T-helper 2 cell treated with Interferon-gamma antibody and Interleukin-4, amounts not matched to agents 5 μg/mL and 100 μg/mL, for 36 hours (primary cell): ENCODE results near the gene ANO1.
"Not testable (repeated sequence)": the region's sequence is repeated elsewhere in the genome, so short reads cannot be mapped to it uniquely, and the experiment has no call there.

ENCODE experiments used
- DNase-seq: peaks from one replicate; pipeline ENCODE4 v3.0.0; 2021; ENCODE audit warnings: low spot score
- H3K27ac Mint-ChIP-seq: one replicate; pipeline ENCODE4 v1.8.0; 2021; ENCODE audit warnings: mild to moderate bottlenecking, mixed read lengths
- H3K27me3 Mint-ChIP-seq: one replicate; pipeline ENCODE4 v1.8.0; 2021; ENCODE audit warnings: low read depth, mixed read lengths
- H3K36me3 Mint-ChIP-seq: one replicate; pipeline ENCODE4 v1.8.0; 2021; ENCODE audit warnings: low read depth, mixed read lengths
- H3K4me1 Mint-ChIP-seq: one replicate; pipeline ENCODE4 v1.8.0; 2021; ENCODE audit warnings: low read depth, mixed read lengths
- H3K4me3 Mint-ChIP-seq: one replicate; pipeline ENCODE4 v1.8.0; 2022; ENCODE audit warnings: mild to moderate bottlenecking, moderate library complexity, mixed read lengths
- H3K9me3 Mint-ChIP-seq: one replicate; pipeline ENCODE4 v1.8.0; 2021; ENCODE audit warnings: mixed read lengths

Gene ANO1

DNA sequence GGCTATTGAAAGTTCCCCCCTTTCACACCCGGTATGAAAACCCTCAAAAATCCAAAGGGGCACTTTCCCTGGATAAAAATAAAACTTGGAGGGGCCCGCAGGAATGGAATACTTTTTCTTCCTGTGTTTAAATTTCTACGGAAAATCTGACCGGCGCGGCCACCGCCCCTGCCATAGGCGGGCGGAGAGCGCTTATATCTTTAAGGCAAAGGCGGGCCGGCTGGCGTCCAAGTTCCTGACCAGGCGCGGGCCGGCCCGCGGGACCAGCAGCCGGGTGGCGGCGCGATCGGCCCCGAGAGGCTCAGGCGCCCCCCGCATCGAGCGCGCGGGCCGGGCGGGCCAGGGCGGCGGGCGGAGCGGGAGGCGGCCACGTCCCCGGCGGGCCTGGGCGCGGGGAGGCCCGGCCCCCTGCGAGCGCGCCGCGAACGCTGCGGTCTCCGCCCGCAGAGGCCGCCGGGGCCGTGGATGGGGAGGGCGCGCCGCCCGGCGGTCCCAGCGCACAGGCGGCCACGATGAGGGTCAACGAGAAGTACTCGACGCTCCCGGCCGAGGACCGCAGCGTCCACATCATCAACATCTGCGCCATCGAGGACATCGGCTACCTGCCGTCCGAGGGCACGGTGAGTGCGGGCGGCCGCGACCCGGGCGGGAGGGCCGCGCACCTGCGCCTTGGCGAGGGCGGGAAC, at the start of gene ANO1:
ANO1 (plus strand) TSS at position 223 of the 686 bp plus-strand sequence; CDS start at position 513, 290 bp downstream.
- H3K27ac Mint-ChIP-seq = no peak within 1 kb of the TSS
- DNase-seq = no peak
- H3K27me3 Mint-ChIP-seq = peaks cover 58% of the 10 kb centered on the region
- H3K36me3 Mint-ChIP-seq = no peaks in the 10 kb centered on the region
- H3K4me1 Mint-ChIP-seq = peaks cover 3% of the 10 kb centered on the region
- H3K4me3 Mint-ChIP-seq = no peak within 1 kb of the TSS
- H3K9me3 Mint-ChIP-seq = no peaks in the 10 kb centered on the region

DNA sequence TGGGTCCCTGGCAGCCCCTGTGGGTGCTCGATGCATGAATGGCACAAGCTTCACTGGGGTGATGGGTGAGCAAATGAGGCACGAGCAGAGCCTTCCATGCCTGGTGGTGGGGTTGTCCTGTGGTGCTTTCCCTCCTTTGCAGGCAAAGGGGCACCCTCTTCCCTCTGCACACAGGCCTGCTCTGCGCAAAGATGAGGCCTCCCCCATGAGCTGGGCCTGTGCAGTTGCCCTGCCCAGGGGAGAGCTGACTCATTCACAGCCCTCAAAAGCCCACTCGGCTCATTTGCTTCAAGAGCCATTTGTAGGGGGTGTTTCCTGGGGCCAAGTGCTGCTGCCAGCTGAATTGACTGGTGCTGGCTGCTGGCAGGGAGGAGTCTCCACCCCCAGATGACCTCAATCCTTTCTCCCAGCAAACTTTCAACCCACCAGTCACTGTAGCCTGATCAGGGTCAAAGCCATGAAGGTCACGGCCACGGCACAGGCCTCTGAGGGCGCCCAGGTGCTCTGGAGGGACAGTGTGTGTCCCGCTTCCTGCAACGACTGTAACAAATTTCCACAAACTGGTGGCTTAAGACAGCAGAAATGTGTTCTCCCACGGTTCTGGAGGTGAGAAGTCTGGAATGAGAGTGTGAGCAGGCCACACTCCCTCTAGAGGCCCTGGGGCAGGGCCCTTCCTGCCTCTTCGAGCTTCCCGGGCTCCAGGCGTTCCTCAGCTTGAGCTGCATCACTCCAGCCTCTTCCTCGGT, 48.8 kb upstream of the ANO1 start:
- no peaks in the 10 kb centered on the region for H3K9me3 Mint-ChIP-seq
- no peaks in the 10 kb centered on the region for H3K36me3 Mint-ChIP-seq
- no peak overlapping the region for H3K4me3 Mint-ChIP-seq
- H3K4me1 Mint-ChIP-seq = no peaks in the 10 kb centered on the region
- H3K27ac Mint-ChIP-seq = no peak overlapping the region
- DNase-seq = no peak
- no peaks in the 10 kb centered on the region for H3K27me3 Mint-ChIP-seq

- Mint-ChIP-seq H3K4me3 (no peak overlapping the region), H3K27me3 (no peaks in the 10 kb centered on the region), H3K27ac (no peak overlapping the region), H3K4me1 (no peaks in the 10 kb centered on the region), H3K36me3 (no peaks in the 10 kb centered on the region), H3K9me3 (no peaks in the 10 kb centered on the region)
- DNase-seq = no peak
Measured at GRCh38 chr11:70029861-70030380, 48.2 kb upstream of the ANO1 start.

- Mint-ChIP-seq H3K4me3 (no peak overlapping the region), H3K4me1 (no peaks in the 10 kb centered on the region), H3K9me3 (no peaks in the 10 kb centered on the region), H3K36me3 (no peaks in the 10 kb centered on the region), H3K27ac (no peak overlapping the region), H3K27me3 (no peaks in the 10 kb centered on the region)
- DNase-seq = no peak
Measured at GRCh38 chr11:70030412-70030811, 47.7 kb upstream of the ANO1 start.

GRCh38 chr11:70031631-70032469, 46.3 kb upstream of the ANO1 start:
- Mint-ChIP-seq H3K9me3 (peaks cover 4% of the 10 kb centered on the region), H3K4me3 (no peak overlapping the region), H3K27ac (no peak overlapping the region), H3K27me3 (no peaks in the 10 kb centered on the region), H3K4me1 (no peaks in the 10 kb centered on the region), H3K36me3 (no peaks in the 10 kb centered on the region)
- no peak for DNase-seq

GRCh38 chr11:70032470-70032795, 45.7 kb upstream of the ANO1 start:
- H3K9me3 Mint-ChIP-seq = peaks cover 9% of the 10 kb centered on the region
- H3K4me1 Mint-ChIP-seq = no peaks in the 10 kb centered on the region
- H3K4me3 Mint-ChIP-seq = no peak overlapping the region
- no peak overlapping the region for H3K27ac Mint-ChIP-seq
- DNase-seq = no peak
- no peaks in the 10 kb centered on the region for H3K36me3 Mint-ChIP-seq
- H3K27me3 Mint-ChIP-seq = no peaks in the 10 kb centered on the region

DNA sequence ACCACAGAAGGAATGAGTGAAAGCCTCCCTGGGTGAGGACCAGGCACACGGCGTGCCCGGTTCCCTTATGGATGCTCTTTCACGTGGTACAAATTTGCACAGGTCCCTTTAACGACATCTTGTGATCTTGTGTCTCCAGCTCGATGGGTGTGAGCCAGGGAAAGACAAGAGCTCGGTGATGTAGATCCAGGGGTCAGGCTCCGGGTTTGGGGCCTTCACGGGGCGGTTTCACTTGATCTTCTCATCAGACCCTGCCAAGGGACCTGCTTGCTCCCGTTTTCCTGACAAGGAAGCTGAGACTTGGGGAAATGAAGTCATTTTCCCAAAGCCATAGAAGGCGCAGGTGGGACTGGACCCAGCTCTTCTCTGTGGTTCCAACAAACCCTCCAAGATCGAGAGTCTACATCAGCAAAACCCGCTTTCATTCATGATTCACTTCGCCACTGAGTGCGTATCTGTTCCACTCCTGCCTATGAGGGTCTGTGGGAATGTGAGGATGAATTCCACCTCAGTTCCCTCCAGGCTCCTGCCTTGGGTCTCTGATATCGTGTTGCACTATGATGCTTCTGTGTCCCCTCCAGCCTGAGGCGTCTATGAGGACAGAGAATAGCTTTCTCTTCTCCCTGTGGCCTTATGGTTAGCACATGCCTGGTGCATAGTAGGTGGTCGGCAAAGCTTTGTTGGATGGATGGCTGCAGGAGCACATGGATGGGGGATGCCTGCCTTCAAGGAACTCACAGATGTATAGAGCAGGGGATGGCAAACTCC, 45.0 kb upstream of the ANO1 start:
- no peak overlapping the region for H3K4me3 Mint-ChIP-seq
- H3K36me3 Mint-ChIP-seq = no peaks in the 10 kb centered on the region
- no peaks in the 10 kb centered on the region for H3K27me3 Mint-ChIP-seq
- DNase-seq = no peak
- no peaks in the 10 kb centered on the region for H3K4me1 Mint-ChIP-seq
- H3K27ac Mint-ChIP-seq = no peak overlapping the region
- H3K9me3 Mint-ChIP-seq = peaks cover 9% of the 10 kb centered on the region

DNA sequence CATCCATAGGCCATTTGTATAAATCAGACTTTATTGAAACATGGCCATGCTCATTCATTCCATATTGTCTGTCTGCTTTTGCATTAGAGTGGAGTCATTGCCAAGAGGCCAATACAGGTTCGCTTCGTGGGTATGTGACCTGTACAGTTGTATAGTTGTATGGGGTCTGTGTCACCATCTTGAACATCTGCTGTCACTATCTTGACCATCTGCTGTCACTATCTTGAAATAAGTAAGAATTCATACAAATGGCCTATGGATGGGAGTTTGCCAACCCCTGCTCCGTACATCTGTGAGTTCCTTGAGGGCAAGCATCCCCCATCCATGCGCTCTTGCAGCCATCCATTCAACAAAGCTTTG, 44.4 kb upstream of the ANO1 start:
- Mint-ChIP-seq H3K27me3 (no peaks in the 10 kb centered on the region), H3K36me3 (no peaks in the 10 kb centered on the region), H3K27ac (no peak overlapping the region), H3K4me1 (no peaks in the 10 kb centered on the region), H3K9me3 (peaks cover 9% of the 10 kb centered on the region), H3K4me3 (no peak overlapping the region)
- no peak for DNase-seq

DNA sequence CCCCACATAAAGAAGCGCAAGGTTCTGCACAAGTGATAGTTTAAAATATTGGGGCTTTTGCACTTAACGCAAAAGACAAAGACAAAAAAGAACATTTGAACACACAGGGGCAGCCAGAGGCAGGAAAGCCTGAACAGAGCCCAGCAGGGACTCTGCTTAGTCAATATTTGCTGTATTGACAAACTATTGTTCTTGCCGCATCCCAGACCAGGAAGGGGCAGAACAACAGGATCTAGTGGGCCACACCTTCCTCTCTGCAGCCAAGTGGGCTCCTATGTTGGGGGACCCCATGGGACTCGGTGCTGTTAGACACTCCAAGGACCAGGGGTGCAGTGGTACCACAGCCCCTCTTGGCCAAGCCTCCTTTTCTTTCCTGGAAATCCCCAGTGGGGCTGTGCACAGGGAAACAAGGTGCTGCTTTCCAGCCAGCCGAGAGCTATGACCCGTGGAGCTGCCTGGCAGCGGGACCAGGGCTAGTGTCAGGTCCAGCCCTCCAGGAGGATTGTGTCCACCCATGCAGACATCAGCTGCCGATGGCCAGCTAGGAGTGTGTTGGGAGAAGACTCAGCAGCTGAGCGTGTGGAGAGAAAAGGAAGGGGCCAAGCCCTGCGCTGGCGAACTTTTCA, 43.3 kb upstream of the ANO1 start:
- no peaks in the 10 kb centered on the region for H3K36me3 Mint-ChIP-seq
- DNase-seq = no peak
- no peak overlapping the region for H3K27ac Mint-ChIP-seq
- peaks cover 9% of the 10 kb centered on the region for H3K9me3 Mint-ChIP-seq
- H3K27me3 Mint-ChIP-seq = no peaks in the 10 kb centered on the region
- H3K4me3 Mint-ChIP-seq = no peak overlapping the region
- H3K4me1 Mint-ChIP-seq = no peaks in the 10 kb centered on the region

- H3K27me3 Mint-ChIP-seq, H3K27ac Mint-ChIP-seq, DNase-seq, H3K36me3 Mint-ChIP-seq, H3K4me3 Mint-ChIP-seq, H3K9me3 Mint-ChIP-seq, H3K4me1 Mint-ChIP-seq: not testable (repeated sequence)
Measured at GRCh38 chr11:70035665-70036064, 42.5 kb upstream of the ANO1 start.

DNA sequence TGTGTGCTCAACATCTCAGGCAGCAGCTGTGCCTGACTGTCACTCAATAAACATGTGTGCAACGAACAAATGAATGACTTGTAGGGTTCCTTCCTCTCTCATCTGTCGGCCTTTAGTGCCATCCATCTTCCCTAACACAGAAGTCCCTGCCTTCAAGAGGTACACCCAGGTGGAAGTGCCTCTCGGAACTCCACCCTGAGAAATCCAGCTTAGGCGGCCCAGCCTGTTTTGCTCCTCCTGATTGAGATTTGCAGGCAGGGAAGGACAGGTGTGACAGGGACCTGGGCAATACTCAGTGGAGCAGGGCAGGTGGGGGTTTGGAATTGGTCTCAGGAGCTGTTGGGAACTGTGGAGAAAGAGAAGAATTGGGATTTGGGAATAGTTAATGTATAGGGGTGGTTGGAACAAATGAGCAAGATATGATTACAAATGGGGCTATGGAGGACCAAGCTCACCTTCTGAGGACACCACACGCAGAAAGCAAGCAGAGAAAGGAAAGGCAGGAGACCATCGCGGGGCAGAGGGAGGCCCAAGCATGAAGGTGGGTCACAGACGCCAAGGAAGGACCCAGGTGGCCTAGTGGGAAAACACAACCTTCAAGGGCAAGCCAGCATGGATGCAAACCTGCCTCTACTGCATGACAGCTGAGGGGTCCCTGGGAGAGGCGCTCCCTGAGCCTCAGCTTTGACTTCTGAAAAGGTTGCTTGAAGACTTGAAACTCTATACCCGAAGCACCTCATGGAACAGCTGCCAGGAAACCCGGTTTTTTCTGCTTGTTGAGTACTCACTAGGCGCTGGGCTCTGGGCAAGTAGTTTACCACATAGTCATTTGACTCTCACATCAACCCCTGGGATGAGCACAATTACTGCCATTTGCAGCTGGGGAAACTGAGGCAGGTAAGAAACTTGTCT, 40.9 kb upstream of the ANO1 start:
- H3K27ac Mint-ChIP-seq = no peak overlapping the region
- DNase-seq = no peak
- no peak overlapping the region for H3K4me3 Mint-ChIP-seq
- H3K9me3 Mint-ChIP-seq = peaks cover 13% of the 10 kb centered on the region
- no peaks in the 10 kb centered on the region for H3K36me3 Mint-ChIP-seq
- peaks cover 5% of the 10 kb centered on the region for H3K27me3 Mint-ChIP-seq
- no peaks in the 10 kb centered on the region for H3K4me1 Mint-ChIP-seq

GRCh38 chr11:70038034-70038834, 39.9 kb upstream of the ANO1 start:
- no peak for DNase-seq
- Mint-ChIP-seq H3K36me3 (no peaks in the 10 kb centered on the region), H3K9me3 (peaks cover 20% of the 10 kb centered on the region), H3K4me1 (no peaks in the 10 kb centered on the region), H3K27ac (no peak overlapping the region), H3K27me3 (peaks cover 10% of the 10 kb centered on the region), H3K4me3 (no peak overlapping the region)
